Omental fat pad (tissue), 4 donors: Measurements from ENCODE around the gene RNF168. TPM values are rescaled to one million over a fixed set of nuclear protein-coding genes. Genes with fewer than 3 reads are reported as not detected.
"Not testable (repeated sequence)": the region's sequence is repeated elsewhere in the genome, so short reads cannot be mapped to it uniquely, and the experiment has no call there.

Experiments used
- ATAC-seq: fragments of 150-250 bp; one replicate; pipeline ENCODE4 v1.9.1; 2016; ENCODE audit warnings: mild to moderate bottlenecking, moderate library complexity; ENCODE audit not compliant: low FRiP score
- DNase-seq: peaks from one replicate; pipeline ENCODE4 v3.0.0-alpha.2; 2019; ENCODE audit warnings: low spot score
- total RNA-seq, 4 donors: library from RNA; depleted of rRNA; stranded (reverse); fragments of >200 nt; gene quantifications; one replicate each; pipeline ENCODE4 v1.1.0, GENCODE V29; 2016
- TF ChIP-seq, protein P1 (sequence below), 3 donors: fragments of 450-650 bp; IDR thresholded peaks; one replicate each; pipeline ENCODE4 v1.5.1; 2016 to 2017; ENCODE audit warnings: antibody characterized with exemption in 3 of 3, mild to moderate bottlenecking in 3 of 3, moderate library complexity in 2 of 3

The RNF168 gene, protein sequence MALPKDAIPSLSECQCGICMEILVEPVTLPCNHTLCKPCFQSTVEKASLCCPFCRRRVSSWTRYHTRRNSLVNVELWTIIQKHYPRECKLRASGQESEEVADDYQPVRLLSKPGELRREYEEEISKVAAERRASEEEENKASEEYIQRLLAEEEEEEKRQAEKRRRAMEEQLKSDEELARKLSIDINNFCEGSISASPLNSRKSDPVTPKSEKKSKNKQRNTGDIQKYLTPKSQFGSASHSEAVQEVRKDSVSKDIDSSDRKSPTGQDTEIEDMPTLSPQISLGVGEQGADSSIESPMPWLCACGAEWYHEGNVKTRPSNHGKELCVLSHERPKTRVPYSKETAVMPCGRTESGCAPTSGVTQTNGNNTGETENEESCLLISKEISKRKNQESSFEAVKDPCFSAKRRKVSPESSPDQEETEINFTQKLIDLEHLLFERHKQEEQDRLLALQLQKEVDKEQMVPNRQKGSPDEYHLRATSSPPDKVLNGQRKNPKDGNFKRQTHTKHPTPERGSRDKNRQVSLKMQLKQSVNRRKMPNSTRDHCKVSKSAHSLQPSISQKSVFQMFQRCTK
- 10 to 100 TPM; 18.5 to 34.5 (median 20.2) TPM for total RNA-seq

DNA sequence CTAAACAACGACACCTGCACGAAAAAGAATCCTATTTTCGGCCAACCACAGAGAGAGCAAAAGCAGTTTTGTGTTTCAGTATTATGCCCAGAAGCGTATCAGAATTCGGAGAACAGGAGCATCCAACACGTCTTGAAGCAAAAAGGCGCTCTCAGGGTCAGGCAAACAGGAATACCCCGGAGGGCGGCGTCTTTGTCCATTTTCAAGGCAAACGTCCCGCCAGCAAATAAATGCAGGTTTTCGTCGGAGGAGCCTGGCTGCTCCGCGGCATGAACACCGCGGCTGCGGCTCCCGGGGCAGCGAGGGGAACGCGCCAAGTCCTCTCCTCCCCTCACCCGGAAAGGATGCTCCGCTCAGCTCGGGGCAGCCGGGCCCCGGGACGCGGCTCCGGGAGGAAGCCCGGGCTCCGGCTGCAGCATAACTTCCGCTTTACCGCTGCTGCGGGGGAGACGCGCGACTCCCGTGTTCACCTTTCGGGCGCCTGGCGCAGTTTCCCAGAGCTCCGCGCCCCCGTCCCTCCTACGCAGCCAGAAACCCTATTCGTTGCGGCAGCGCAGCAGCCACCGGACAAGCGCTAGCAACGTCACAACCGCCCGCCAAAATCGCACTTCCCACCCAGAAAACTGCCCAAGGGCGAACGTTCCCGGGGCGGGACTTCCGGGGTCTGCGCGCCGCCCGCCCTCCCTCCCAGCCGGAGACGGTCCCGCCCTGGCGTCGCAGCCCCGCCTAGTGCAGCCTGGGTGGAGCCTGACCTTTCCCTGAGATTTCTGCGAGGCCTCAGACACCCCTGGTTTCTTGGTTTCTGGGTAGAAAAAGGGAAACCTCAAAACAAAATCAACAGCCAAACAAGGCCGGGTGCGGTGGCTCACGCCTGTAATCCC lies at the start of gene RNF168:
Gene RNF168, minus strand, starts transcription at position 573 of the 881 bp plus-strand sequence. CDS start 595 bp downstream, outside the sequence.
- peak; percentile 77 for DNase-seq
- ATAC-seq, result peak; percentile 94
- TF ChIP-seq, protein P1, sequence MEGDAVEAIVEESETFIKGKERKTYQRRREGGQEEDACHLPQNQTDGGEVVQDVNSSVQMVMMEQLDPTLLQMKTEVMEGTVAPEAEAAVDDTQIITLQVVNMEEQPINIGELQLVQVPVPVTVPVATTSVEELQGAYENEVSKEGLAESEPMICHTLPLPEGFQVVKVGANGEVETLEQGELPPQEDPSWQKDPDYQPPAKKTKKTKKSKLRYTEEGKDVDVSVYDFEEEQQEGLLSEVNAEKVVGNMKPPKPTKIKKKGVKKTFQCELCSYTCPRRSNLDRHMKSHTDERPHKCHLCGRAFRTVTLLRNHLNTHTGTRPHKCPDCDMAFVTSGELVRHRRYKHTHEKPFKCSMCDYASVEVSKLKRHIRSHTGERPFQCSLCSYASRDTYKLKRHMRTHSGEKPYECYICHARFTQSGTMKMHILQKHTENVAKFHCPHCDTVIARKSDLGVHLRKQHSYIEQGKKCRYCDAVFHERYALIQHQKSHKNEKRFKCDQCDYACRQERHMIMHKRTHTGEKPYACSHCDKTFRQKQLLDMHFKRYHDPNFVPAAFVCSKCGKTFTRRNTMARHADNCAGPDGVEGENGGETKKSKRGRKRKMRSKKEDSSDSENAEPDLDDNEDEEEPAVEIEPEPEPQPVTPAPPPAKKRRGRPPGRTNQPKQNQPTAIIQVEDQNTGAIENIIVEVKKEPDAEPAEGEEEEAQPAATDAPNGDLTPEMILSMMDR (IDR thresholded peaks at IDR 0.05), result no peak

DNA sequence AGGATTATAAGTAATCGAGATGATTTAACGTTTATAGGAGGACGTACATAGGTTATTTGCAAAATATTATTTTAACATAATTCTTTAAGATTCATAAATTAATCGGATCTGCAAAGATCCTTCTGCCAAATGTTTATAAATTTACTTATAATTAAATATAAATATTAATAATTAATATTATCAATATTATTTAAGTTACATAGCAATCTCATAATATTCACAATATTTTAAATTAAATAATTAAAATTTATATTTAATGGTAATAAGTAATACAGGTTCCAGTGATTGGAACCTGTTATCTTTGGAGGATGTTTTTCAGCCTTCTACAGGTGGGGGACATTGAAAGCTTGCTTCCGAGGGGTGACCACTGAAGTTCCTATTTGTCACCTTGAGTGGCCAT lies 48.7 kb upstream of the RNF168 start:
- no peak for DNase-seq
- TF ChIP-seq, protein P1 (IDR thresholded peaks at IDR 0.05), result no peak
- no peak for ATAC-seq

DNA sequence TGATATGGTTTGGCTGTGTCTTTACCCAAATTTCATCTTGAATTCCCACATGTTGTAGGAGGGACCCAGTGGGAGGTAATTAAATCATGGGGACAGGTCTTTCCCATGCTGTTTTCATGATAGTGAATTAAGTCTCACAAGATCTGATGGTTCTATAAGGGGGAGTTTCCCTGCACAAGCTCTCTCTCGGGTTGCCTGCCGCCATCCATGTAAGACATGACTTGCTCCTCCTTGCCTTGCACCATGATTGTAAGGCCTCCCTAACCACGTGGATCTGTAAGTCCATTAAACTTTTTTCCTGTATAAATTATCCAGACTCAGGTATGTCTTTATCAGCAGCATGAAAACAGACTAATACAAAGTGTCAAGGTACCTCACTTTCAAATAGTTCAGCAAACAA lies 46.6 kb upstream of the RNF168 start:
- not testable (repeated sequence) for DNase-seq, ATAC-seq

DNA sequence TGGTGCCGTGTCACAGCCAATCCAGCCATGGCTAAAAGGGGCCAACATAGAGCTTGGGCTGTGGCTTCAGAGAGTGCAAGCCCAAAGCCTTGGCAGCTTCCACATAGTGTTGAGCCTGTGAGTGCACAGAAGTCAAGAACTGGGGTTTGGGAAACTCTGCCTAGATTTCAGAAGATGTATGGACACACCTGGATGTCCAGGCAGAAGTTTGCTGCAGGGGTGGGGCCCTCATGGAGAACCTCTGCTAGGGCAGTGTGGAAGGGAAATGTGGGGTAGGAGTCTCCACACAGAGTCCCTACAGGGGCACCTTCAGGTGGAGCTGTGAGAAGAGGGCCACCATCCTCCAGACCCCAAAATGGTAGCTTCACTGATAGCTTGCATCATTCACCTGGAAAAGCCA lies 45.7 kb upstream of the RNF168 start:
- ATAC-seq, DNase-seq: not testable (repeated sequence)

GRCh38 chr3:196547067-196547466 lies 43.5 kb upstream of the RNF168 start:
- ATAC-seq (no peak), DNase-seq (no peak)
- TF ChIP-seq, protein P1 (IDR thresholded peaks at IDR 0.05), result no peak

DNA sequence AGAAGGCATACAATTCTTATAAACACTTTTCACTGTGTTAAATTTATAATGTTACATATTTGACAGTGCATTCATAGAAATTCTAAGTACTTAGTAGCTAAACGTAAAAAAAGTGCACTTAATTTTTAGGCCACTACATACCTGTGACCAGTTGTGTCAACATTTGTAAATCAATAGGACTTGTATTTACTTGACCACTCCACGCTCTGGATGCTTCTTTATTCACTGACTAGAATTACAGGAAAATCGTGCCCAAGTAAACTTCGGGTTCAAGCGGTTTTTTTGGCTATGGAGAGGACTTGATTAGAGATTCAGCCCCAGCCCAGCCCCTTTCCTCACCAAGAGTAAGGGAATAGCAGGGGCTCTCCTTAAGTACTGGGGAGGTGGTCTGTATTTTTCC lies 43.0 kb upstream of the RNF168 start:
- DNase-seq, result no peak
- TF ChIP-seq, protein P1 (IDR thresholded peaks at IDR 0.05), result no peak
- ATAC-seq, result no peak

GRCh38 chr3:196544491-196544992 lies 41.0 kb upstream of the RNF168 start:
- DNase-seq (no peak), ATAC-seq (no peak)

More at GRCh38 chr3:196544491-196544992, 41.0 kb upstream of the RNF168 start:
- TF ChIP-seq, protein P1 (IDR thresholded peaks at IDR 0.05), result no peak
